CD4-positive, alpha-beta T cell treated with Interleukin-15 for 1 hour (primary cell): ENCODE data around the gene SLC2A11.
"Not testable (repeated sequence)": the region's sequence is repeated elsewhere in the genome, so short reads cannot be mapped to it uniquely, and the experiment has no call there.

Experiments
- DNase-seq: peaks from one replicate; pipeline ENCODE4 v3.0.0-alpha.2; 2020

SLC2A11 gene

DNA sequence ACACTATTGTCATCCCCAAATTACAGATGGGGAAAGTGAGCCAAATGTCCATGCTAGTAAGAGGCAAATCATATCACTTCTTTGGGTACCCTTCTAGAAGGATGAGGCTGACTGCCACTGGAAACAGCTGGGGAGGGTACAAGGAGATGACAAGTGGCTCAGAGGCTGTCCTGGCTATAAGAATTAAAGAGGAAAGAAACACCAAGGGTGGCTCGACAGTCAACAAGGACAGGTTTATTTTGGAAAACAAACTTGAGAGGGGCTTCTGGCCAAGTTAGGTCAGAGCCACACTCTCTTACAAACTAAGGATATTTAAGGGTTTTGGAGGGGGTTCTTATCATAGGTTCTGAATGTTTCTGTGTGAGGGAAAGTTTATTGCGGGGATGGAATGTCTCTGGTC is 34.5 kb downstream of the SLC2A11 start:
- DNase-seq: no peak

- no peak for DNase-seq
Measured at GRCh38 chr22:23892706-23893105, 35.0 kb downstream of the SLC2A11 start.

DNA sequence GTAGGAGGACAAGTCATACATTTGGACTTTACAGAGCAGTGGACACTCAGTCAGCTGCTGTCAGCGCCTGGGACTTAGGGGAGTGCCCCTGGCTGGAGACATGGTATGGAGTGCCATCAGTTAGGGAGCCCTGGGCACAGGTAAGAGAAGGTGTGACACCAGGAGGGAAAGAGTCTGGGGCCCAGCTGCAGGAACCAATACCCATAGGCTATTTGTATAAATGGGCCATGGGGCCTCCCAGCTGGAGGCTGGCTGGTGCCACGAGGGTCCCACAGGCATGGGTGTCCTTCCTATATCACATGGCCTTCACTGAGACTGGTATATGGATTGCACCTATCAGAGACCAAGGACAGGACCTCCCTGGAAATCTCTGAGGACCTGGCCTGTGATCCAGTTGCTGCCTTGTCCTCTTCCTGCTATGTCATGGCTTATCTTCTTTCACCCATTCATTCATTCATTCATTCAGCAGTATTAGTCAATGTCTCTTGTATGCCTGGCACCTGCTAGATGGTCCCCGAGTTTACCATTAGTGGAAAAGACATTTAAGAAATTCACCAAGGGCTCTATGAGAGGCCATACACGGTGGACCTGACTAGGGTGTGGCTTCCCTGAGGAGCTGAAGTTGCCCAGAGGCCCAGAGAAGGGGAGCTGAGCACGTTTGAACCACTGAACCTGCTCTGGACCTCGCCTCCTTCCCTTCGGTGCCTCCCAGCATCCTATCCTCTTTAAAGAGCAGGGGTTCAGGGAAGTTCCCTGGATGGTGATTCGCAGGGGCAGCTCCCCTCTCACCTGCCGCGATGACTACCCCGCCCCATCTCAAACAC is 35.7 kb downstream of the SLC2A11 start:
- no peak for DNase-seq

DNA sequence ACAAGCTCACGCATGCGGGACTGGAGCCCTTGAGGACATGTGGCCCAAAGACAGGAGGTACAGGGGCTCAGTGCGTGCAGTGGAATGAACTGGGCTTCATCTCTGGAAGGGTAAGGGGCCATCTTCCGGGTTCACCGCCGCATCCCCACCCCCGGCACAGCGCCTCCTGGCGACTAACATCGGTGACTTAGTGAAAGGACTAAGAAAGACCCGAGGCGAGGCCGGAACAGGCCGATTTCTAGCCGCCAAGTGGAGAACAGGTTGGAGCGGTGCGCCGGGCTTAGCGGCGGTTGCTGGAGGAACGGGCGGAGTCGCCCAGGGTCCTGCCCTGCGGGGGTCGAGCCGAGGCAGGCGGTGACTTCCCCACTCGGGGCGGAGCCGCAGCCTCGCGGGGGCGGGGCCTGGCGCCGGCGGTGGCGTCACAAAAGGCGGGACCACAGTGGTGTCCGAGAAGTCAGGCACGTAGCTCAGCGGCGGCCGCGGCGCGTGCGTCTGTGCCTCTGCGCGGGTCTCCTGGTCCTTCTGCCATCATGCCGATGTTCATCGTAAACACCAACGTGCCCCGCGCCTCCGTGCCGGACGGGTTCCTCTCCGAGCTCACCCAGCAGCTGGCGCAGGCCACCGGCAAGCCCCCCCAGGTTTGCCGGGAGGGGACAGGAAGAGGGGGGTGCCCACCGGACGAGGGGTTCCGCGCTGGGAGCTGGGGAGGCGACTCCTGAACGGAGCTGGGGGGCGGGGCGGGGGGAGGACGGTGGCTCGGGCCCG is 36.5 kb downstream of the SLC2A11 start, which contains the start of gene MIF:
Gene MIF, plus strand, starts transcription at position 439 of the 765 bp plus-strand sequence. Its CDS starts 92 bp downstream, at position 531.
- DNase-seq: peak; percentile 95

GRCh38 chr22:23894710-23895598 is 37.3 kb downstream of the SLC2A11 start:
- peak; percentile 60 for DNase-seq

- no peak for DNase-seq
Measured at GRCh38 chr22:23895599-23896144, 38.0 kb downstream of the SLC2A11 start.

DNA sequence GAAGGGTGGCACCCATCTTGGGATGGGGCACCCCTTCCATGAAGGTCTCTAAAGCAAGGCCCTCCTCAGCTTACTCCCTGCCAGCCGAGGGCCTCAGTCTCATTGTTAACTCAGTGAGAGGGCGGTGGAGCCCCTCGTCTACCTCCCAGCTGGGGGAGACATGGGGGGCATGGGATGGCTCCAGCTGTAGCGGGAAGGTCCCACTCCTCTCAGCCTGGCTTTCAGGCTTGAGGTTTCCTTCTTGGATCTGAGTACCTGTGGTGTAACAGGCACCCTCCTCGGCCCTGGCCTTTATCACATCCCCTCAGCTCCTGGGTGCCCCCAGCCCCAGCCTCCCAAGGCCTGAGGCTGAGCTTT is 38.5 kb downstream of the SLC2A11 start:
- DNase-seq: no peak

GRCh38 chr22:23896523-23897186 is 39.0 kb downstream of the SLC2A11 start:
- no peak for DNase-seq

DNA sequence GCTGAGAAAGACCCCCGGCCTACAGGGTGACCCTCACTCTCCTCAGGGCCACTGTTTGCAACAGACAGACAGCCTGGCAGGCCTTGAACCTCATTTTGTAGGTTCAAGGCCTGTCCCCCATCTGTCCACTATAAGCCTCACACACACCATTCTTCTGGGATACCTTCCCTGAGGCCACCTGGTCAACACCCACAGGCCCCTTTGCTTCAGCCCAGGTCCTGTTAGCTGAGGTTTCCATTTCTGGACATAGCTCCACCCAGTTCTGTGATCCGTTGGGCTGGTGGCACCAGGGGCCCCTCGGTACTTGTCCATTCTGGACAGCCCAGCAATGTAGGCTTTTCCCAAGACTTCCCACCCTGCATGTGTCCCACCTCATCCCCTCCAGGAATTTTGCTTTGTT is 39.6 kb downstream of the SLC2A11 start:
- DNase-seq: no peak

GRCh38 chr22:23898006-23898974 is 40.6 kb downstream of the SLC2A11 start:
- no peak for DNase-seq

DNA sequence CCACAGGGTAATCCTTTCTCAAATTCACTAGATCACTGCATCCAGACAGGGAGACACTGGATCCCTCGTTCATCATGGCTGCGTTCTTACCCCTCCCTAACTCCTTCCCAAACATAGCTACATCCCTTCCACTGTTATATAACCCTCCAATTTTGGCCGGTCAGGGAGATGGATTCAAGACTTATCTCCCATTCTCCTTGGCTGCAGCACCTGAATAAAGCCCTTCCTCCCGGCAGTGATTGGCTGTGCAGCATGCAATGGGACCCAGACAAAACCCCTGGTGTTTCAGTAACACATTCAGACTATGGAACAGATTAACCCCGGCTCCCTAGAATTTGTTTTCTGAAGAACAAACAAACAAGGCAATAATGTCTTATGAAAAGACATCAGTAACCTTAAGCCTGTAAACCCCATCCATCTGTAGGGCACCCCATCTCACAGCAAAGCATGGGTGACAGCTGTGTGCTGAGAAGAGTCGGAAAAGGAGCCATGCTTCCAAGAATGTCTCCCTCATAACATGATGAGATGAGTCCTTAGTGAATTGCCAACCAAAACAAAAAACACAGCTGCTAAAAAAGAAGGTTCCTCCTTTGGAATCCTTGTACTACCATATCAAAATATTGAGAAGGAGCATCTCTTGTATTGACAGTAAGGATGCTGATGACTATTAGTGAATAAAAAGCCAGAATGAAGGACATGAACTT is 41.5 kb downstream of the SLC2A11 start:
- no peak for DNase-seq

DNA sequence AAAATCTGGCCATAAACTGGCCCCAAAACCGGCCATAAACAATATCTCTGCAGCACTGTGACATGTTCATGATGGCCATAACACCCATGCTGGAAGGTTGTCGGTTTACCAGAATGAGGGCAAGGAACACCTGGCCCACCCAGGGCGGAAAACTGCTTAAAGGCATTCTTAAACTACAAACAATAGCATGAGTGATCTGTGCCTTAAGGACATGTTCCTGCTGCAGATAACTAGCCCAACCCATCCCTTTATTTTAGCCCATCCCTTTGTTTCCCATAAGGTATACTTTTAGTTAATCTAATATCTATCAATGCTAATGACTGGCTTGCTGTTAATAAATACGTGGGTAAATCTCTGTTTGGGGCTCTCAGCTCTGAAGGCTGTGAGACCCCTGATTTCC is 42.6 kb downstream of the SLC2A11 start:
- DNase-seq: not testable (repeated sequence)

DNA sequence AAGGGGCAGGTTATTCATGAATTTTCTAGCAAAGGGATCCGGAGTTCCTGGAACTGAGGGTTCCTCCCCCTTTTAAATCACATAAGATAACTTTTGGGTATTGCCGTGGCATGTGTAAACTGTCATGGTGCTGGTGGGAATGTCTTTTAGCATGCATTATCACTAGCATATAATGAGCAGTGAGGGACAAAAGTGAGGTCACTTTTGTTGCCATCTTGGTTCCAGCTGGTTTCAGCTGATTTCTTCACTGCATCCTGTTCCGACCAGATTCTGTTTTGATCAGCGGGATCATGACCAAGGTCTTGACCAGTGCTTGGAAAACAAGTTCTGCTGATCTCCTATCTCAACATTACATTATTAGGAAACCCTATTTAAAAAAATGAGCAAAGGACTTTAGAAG is 43.9 kb downstream of the SLC2A11 start:
- no peak for DNase-seq

GRCh38 chr22:23903328-23903971 is 45.8 kb downstream of the SLC2A11 start:
- DNase-seq: no peak

- no peak for DNase-seq
Measured at GRCh38 chr22:23904573-23905254, 47.0 kb downstream of the SLC2A11 start.

- DNase-seq: no peak
Measured at GRCh38 chr22:23906641-23907040, 49.0 kb downstream of the SLC2A11 start.

- DNase-seq: not testable (repeated sequence)
Measured at GRCh38 chr22:23907423-23907822, 49.7 kb downstream of the SLC2A11 start.

- no peak for DNase-seq
Measured at GRCh38 chr22:23908587-23909205, 51.0 kb downstream of the SLC2A11 start.
